ENCODE results near the gene FIG4. TPM values are rescaled to one million over a fixed set of nuclear protein-coding genes. Genes with fewer than 3 reads are reported as not detected.

The FIG4 gene
- polyA plus RNA-seq, 1 donor from 2014 or later = 35.4 TPM

DNA sequence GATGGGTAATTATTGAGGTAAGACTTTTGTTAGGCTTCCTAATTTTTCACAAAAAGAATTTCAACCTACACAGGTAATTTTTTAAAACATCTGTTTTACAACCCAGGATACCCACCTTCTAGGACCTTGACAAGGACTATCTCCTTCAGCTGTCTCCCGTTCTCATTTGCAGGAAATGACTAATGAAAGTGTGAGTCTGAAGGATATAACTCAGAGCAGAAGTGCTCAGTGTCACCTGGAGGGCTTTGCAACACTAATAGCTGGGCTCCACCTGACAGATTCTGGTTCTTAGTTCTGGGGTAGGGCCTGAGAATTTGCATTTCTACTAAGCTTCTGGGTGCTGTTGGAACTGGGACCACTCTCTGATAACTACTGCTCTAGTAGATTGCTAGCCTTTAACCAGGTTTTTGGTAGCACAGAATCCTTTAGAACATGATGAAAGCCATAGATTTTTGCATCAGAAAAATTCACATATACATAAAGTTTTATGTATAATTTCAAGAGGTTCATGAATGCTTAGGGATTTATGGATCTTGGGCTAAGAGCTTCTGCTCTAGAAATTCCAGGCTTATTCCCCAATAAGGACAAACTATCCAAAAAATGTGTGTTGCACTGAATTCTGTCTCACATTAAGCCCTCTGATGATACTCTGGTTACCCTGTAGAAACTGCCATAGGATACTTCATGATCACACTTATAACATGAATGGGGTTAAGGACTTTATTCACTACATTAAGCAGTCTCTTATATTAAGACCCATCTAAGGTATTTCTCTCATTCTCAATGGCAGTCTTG lies 30.4 kb upstream of the FIG4 start:
- Histone ChIP-seq H2AFZ (ENCODE audit: low read depth, low read length) (no peak overlapping the region), H3K9me3 (ENCODE audit: low read length) (no peaks in the 10 kb centered on the region), H3K27ac (ENCODE audit: low read length) (no peak overlapping the region), H3K4me3 (ENCODE audit: low read length) (no peak overlapping the region), H3K79me2 (replicated peaks; ENCODE audit: insufficient read depth, low read length) (no peaks in the 10 kb centered on the region), H3K36me3 (ENCODE audit: insufficient read depth, low read length) (no peaks in the 10 kb centered on the region), H3K9me2 (ENCODE audit: insufficient read depth, low read length) (no peaks in the 10 kb centered on the region), H3K4me2 (ENCODE audit: low read length) (no peak overlapping the region), H3F3A (ENCODE audit: insufficient read depth, low read length, poor library complexity, severe bottlenecking) (no peaks in the 10 kb centered on the region), H3K27me3 (ENCODE audit: insufficient read depth, low read depth, low read length) (no peaks in the 10 kb centered on the region), H4K20me1 (ENCODE audit: insufficient read depth) (no peaks in the 10 kb centered on the region), H3K9ac (ENCODE audit: low read length) (no peak overlapping the region)
- no peak for TF ChIP-seq RAD21 (conservative IDR thresholded peaks at IDR 0.05)
- TF ChIP-seq POLR2AphosphoS5 (IDR thresholded peaks at IDR 0.05) = no peak
- no peak for TF ChIP-seq EP300 (conservative IDR thresholded peaks at IDR 0.05; ENCODE audit: poor library complexity, severe bottlenecking)
- no peak for TF ChIP-seq CTCF (IDR thresholded peaks at IDR 0.05; ENCODE audit: poor library complexity, severe bottlenecking)
- TF ChIP-seq TAF1 (IDR thresholded peaks at IDR 0.05; ENCODE audit: low read depth) = no peak

GRCh38 chr6:109662192-109662591 lies 28.9 kb upstream of the FIG4 start:
- Histone ChIP-seq H3K9me2 (ENCODE audit: insufficient read depth, low read length) (no peaks in the 10 kb centered on the region), H4K20me1 (ENCODE audit: insufficient read depth) (no peaks in the 10 kb centered on the region), H3F3A (ENCODE audit: insufficient read depth, low read length, poor library complexity, severe bottlenecking) (no peaks in the 10 kb centered on the region), H3K36me3 (ENCODE audit: insufficient read depth, low read length) (no peaks in the 10 kb centered on the region), H3K9me3 (ENCODE audit: low read length) (no peaks in the 10 kb centered on the region), H3K4me2 (ENCODE audit: low read length) (no peak overlapping the region), H3K79me2 (replicated peaks; ENCODE audit: insufficient read depth, low read length) (no peaks in the 10 kb centered on the region), H3K4me3 (ENCODE audit: low read length) (no peak overlapping the region), H3K9ac (ENCODE audit: low read length) (no peak overlapping the region), H3K27ac (ENCODE audit: low read length) (no peak overlapping the region), H2AFZ (ENCODE audit: low read depth, low read length) (no peak overlapping the region), H3K27me3 (ENCODE audit: insufficient read depth, low read depth, low read length) (no peaks in the 10 kb centered on the region)
- no peak for TF ChIP-seq MXI1 (conservative IDR thresholded peaks at IDR 0.05; ENCODE audit: poor library complexity, severe bottlenecking)
- TF ChIP-seq, protein P1, sequence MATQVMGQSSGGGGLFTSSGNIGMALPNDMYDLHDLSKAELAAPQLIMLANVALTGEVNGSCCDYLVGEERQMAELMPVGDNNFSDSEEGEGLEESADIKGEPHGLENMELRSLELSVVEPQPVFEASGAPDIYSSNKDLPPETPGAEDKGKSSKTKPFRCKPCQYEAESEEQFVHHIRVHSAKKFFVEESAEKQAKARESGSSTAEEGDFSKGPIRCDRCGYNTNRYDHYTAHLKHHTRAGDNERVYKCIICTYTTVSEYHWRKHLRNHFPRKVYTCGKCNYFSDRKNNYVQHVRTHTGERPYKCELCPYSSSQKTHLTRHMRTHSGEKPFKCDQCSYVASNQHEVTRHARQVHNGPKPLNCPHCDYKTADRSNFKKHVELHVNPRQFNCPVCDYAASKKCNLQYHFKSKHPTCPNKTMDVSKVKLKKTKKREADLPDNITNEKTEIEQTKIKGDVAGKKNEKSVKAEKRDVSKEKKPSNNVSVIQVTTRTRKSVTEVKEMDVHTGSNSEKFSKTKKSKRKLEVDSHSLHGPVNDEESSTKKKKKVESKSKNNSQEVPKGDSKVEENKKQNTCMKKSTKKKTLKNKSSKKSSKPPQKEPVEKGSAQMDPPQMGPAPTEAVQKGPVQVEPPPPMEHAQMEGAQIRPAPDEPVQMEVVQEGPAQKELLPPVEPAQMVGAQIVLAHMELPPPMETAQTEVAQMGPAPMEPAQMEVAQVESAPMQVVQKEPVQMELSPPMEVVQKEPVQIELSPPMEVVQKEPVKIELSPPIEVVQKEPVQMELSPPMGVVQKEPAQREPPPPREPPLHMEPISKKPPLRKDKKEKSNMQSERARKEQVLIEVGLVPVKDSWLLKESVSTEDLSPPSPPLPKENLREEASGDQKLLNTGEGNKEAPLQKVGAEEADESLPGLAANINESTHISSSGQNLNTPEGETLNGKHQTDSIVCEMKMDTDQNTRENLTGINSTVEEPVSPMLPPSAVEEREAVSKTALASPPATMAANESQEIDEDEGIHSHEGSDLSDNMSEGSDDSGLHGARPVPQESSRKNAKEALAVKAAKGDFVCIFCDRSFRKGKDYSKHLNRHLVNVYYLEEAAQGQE (IDR thresholded peaks at IDR 0.05; ENCODE audit: borderline replicate concordance) = no peak
- TF ChIP-seq CTCF (IDR thresholded peaks at IDR 0.05; ENCODE audit: poor library complexity, severe bottlenecking) = no peak
- TF ChIP-seq RAD21 (conservative IDR thresholded peaks at IDR 0.05) = no peak
- no peak for TF ChIP-seq EP300 (conservative IDR thresholded peaks at IDR 0.05; ENCODE audit: poor library complexity, severe bottlenecking)
- TF ChIP-seq POLR2AphosphoS5 (IDR thresholded peaks at IDR 0.05) = no peak
- no peak for TF ChIP-seq EZH2 (IDR thresholded peaks at IDR 0.05; ENCODE audit: borderline replicate concordance, insufficient read depth, low read length, poor library complexity, severe bottlenecking)
- no peak for TF ChIP-seq SMC3 (conservative IDR thresholded peaks at IDR 0.05; ENCODE audit: poor library complexity)
- TF ChIP-seq TAF1 (IDR thresholded peaks at IDR 0.05; ENCODE audit: low read depth) = no peak
